K562 (cell line): ENCODE results near the gene SPTBN4. TPM values are rescaled to one million over a fixed set of nuclear protein-coding genes. Genes with fewer than 3 reads are reported as not detected.
"Not testable (repeated sequence)": the region's sequence is repeated elsewhere in the genome, so short reads cannot be mapped to it uniquely, and the experiment has no call there.

ENCODE experiments used
- CEBPG ChIP-seq, 3 experiments: fragments of 200-800 bp in 1 of 3; sonication (Bioruptor generic) in 1 of 3; sonication (generic) in 1 of 3; formaldehyde crosslinking in 1 of 3; IDR thresholded peaks in 2 of 3; conservative IDR thresholded peaks in 1 of 3; 2 replicates each; pipeline versions ENCODE4 v1.6.1 to v1.8.0; 2016 to 2022; ENCODE audit warnings: missing compliant biosample characterization in 2 of 3, missing genetic modification characterization in 2 of 3, mild to moderate bottlenecking in 1 of 3, missing genetic modification reagents in 1 of 3
- EP400 ChIP-seq: fragments of 450-650 bp; IDR thresholded peaks from 2 replicates; pipeline ENCODE4 v1.6.1; 2017; ENCODE audit warnings: antibody characterized with exemption, mild to moderate bottlenecking, moderate library complexity
- KDM1A ChIP-seq, 2 experiments: fragments of 450-650 bp; IDR thresholded peaks; 2 replicates each; pipeline ENCODE4 v1.6.1; 2016; ENCODE audit warnings: mild to moderate bottlenecking in 2 of 2
- MAZ ChIP-seq, 2 experiments: fragments of 450-650 bp in 1 of 2; sonication (generic) in 1 of 2; formaldehyde crosslinking; IDR thresholded peaks in 1 of 2; conservative IDR thresholded peaks in 1 of 2; 2 replicates each; pipeline versions ENCODE4 v1.4.0 to v1.5.0; 2020; ENCODE audit warnings: mild to moderate bottlenecking in 1 of 2, missing genetic modification reagents in 1 of 2
- NFRKB ChIP-seq: fragments of 450-650 bp; IDR thresholded peaks from 2 replicates; pipeline ENCODE4 v1.6.1; 2016; ENCODE audit warnings: low read depth
- SMARCC2 ChIP-seq: fragments of 450-650 bp; IDR thresholded peaks from 2 replicates; pipeline ENCODE4 v1.6.1; 2017; ENCODE audit warnings: antibody characterized with exemption, moderate library complexity, mild to moderate bottlenecking, low read depth
- TOE1 ChIP-seq, 2 experiments: fragments of 450-650 bp in 1 of 2; sonication (generic) in 1 of 2; formaldehyde crosslinking in 1 of 2; IDR thresholded peaks; 2 replicates each; pipeline versions ENCODE4 v1.7.1 to v1.8.0; 2016 to 2022; ENCODE audit warnings: borderline replicate concordance in 2 of 2, mild to moderate bottlenecking in 2 of 2, antibody characterized with exemption in 1 of 2, inconsistent platforms in 1 of 2, low read depth in 1 of 2, missing genetic modification reagents in 1 of 2, moderate library complexity in 1 of 2
- ZNF384 ChIP-seq: IDR thresholded peaks from 2 replicates; pipeline ENCODE4 v1.6.1; 2012; ENCODE audit warnings: low read depth, low read length, improper control_type of control experiment
- polyA plus RNA-seq, 8 experiments: library from polyadenylated mRNA; depleted of rRNA in 4 of 8; stranded (reverse) in 5 of 8; unstranded in 3 of 8; fragments of >200 nt; fragmentation: Nextera tagmentation in 2 of 8; fragmentation: Illumina TruSeq in 1 of 8; extraction: Ambion mirVana in 2 of 8; extraction: Trizol in 1 of 8; gene quantifications; 2 replicates each; pipeline versions ENCODE4 v1.2.1 to v1.2.3, GENCODE V29; 2011 to 2014; ENCODE audit warnings: inconsistent platforms in 1 of 8, missing spikeins in 1 of 8
- total RNA-seq, 7 experiments: library from RNA; depleted of rRNA in 6 of 7; stranded (reverse); fragments of >200 nt in 6 of 7; fragmentation: Illumina TruSeq in 2 of 7; extraction: Trizol in 2 of 7; gene quantifications; 2 replicates each; pipeline versions ENCODE4 v1.2.1 to v1.2.3, GENCODE V29; 2011 to 2021; ENCODE audit warnings: low replicate concordance in 1 of 7
- TF ChIP-seq, protein P1 (sequence below): fragments of 450-650 bp; IDR thresholded peaks from 2 replicates; pipeline ENCODE4 v1.6.1; 2018; ENCODE audit not compliant: partially characterized antibody
- TF ChIP-seq, protein P2 (sequence below), 2 experiments: fragments of 450-650 bp in 1 of 2; sonication (generic) in 1 of 2; formaldehyde crosslinking in 1 of 2; IDR thresholded peaks in 1 of 2; conservative IDR thresholded peaks in 1 of 2; 2 replicates each; pipeline versions ENCODE4 v1.6.1 to v1.8.1; 2016 to 2023; ENCODE audit warnings: mild to moderate bottlenecking in 2 of 2, moderate library complexity in 2 of 2, inconsistent platforms in 1 of 2, missing genetic modification reagents in 1 of 2
- TF ChIP-seq, protein P3 (sequence below): fragments of 450-650 bp; formaldehyde crosslinking; IDR thresholded peaks from 2 replicates; pipeline ENCODE4 v1.4.0; 2022; ENCODE audit warnings: mild to moderate bottlenecking, moderate library complexity

Gene SPTBN4
- total and polyA plus RNA-seq, 9 of the 15 experiments (the other 6 are each of a cell fraction or from before 2014, with no cell fraction given), result 0.01 to 1.5 (median 0.86) TPM

DNA sequence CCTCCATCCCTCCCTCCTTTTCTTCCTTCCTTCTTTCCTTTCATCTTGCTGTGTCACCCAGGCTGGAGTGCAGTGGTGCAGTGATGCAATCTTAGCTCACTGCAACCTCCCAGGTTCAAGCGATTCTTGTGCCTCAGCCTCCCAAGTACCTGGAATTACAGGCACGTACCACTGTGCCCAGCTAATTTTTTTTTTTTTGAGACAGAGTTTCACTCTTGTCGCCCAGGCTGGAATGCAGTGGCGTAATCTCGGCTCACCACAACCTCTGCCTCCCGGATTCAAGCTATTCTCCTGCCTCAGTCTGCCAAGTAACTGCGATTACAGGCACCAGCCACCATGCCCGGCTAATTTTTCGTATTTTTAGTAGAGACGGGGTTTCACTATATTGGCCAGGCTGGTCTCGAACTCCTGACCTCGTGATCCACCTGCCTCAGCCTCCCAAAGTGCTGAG lies 3.2 kb upstream of the SPTBN4 start (continued):
- TF ChIP-seq ZNF384 (peak; percentile 40; the same call in 1 of the 2 replicates), SMARCC2 (0 out of 2 replicates have a peak, but pooled peaks have one; percentile 24), TOE1 (IDR thresholded peaks at IDR 0.05; ENCODE audit: borderline replicate concordance) (peak; percentile 42), MAZ (CRISPR knock-in tag; conservative IDR thresholded peaks at IDR 0.05 in 1 of 2, IDR thresholded peaks at IDR 0.05 in 1 of 2) (peak in 1 of 2 experiments; percentile 64; a peak in 2 of 4 replicates), EP400 (peak; percentile 68), CEBPG (CRISPR knock-in tag; IDR thresholded peaks at IDR 0.05) (peak; percentile 89), CEBPG (tag; conservative IDR thresholded peaks at IDR 0.05 in 1 of 2, IDR thresholded peaks at IDR 0.05 in 1 of 2) (peak; percentile 89 to 94), NFRKB (peak; percentile 85), KDM1A (IDR thresholded peaks at IDR 0.05) (peak; percentile 55 to 80; a peak in 3 of 4 replicates)
- TF ChIP-seq, protein P1, sequence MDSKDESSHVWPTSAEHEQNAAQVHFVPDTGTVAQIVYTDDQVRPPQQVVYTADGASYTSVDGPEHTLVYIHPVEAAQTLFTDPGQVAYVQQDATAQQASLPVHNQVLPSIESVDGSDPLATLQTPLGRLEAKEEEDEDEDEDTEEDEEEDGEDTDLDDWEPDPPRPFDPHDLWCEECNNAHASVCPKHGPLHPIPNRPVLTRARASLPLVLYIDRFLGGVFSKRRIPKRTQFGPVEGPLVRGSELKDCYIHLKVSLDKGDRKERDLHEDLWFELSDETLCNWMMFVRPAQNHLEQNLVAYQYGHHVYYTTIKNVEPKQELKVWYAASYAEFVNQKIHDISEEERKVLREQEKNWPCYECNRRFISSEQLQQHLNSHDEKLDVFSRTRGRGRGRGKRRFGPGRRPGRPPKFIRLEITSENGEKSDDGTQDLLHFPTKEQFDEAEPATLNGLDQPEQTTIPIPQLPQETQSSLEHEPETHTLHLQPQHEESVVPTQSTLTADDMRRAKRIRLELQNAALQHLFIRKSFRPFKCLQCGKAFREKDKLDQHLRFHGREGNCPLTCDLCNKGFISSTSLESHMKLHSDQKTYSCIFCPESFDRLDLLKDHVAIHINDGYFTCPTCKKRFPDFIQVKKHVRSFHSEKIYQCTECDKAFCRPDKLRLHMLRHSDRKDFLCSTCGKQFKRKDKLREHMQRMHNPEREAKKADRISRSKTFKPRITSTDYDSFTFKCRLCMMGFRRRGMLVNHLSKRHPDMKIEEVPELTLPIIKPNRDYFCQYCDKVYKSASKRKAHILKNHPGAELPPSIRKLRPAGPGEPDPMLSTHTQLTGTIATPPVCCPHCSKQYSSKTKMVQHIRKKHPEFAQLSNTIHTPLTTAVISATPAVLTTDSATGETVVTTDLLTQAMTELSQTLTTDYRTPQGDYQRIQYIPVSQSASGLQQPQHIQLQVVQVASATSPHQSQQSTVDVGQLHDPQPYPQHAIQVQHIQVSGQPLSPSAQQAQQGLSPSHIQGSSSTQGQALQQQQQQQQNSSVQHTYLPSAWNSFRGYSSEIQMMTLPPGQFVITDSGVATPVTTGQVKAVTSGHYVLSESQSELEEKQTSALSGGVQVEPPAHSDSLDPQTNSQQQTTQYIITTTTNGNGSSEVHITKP, result peak; percentile 24
- TF ChIP-seq, protein P2, sequence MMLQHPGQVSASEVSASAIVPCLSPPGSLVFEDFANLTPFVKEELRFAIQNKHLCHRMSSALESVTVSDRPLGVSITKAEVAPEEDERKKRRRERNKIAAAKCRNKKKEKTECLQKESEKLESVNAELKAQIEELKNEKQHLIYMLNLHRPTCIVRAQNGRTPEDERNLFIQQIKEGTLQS (IDR thresholded peaks at IDR 0.05), result peak; percentile 96
- TF ChIP-seq, protein P2 (CRISPR knock-in tag; conservative IDR thresholded peaks at IDR 0.05), result not testable (repeated sequence)
- TF ChIP-seq TOE1 (CRISPR knock-in tag; IDR thresholded peaks at IDR 0.05; ENCODE audit: borderline replicate concordance, low read depth), result not testable (repeated sequence)
- TF ChIP-seq, protein P3, sequence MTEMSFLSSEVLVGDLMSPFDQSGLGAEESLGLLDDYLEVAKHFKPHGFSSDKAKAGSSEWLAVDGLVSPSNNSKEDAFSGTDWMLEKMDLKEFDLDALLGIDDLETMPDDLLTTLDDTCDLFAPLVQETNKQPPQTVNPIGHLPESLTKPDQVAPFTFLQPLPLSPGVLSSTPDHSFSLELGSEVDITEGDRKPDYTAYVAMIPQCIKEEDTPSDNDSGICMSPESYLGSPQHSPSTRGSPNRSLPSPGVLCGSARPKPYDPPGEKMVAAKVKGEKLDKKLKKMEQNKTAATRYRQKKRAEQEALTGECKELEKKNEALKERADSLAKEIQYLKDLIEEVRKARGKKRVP (CRISPR knock-in tag), result peak; percentile 44; the same call in 1 of the 2 replicates
